ENCODE measurements around the gene NUDCD3. TPM values are rescaled to one million over a fixed set of nuclear protein-coding genes. Genes with fewer than 3 reads are reported as not detected.

The NUDCD3 gene
- total and polyA plus RNA-seq, 2 of the 8 experiments (the other 6 are each of a cell fraction or from before 2014, with no cell fraction given): 35.2 to 93.7 TPM

GRCh38 chr7:44390701-44391100 is 99.8 kb downstream of the NUDCD3 start:
- CTCF ChIA-PET (ENCODE audit: partially characterized antibody): interaction anchor here (0.6 to 1.3 kb wide), 3 partner anchors 12 to 87 kb away, joined by 3 to 4 read pairs (median 3); no protein-coding TSS in a partner anchor
- FAIRE-seq: no peak
- TF ChIP-seq BCL11A (IDR thresholded peaks at IDR 0.05; ENCODE audit: low read depth in 2 of 2, low read length in 2 of 2) (no peak), EGR1 (IDR thresholded peaks at IDR 0.05; ENCODE audit: borderline replicate concordance, low read depth, low read length) (no peak), MAFK (IDR thresholded peaks at IDR 0.05; ENCODE audit: low read depth, low read length) (no peak), BRCA1 (IDR thresholded peaks at IDR 0.05; ENCODE audit: low read depth, low read length) (no peak), SIN3A (conservative IDR thresholded peaks at IDR 0.05 in 1 of 2, IDR thresholded peaks at IDR 0.05 in 1 of 2; ENCODE audit: low read depth in 1 of 2, low read length in 2 of 2) (no peak), CTBP2 (IDR thresholded peaks at IDR 0.05; ENCODE audit: borderline replicate concordance, insufficient read depth, insufficient read length, low read length) (no peak), TCF12 (IDR thresholded peaks at IDR 0.05; ENCODE audit: low read depth, low read length) (no peak), TAF1 (IDR thresholded peaks at IDR 0.05; ENCODE audit: low read depth, low read length) (no peak), SIX5 (IDR thresholded peaks at IDR 0.05; ENCODE audit: low read depth, low read length) (no peak), KDM5A (IDR thresholded peaks at IDR 0.05; ENCODE audit: low read length) (no peak), KDM4A (IDR thresholded peaks at IDR 0.05; ENCODE audit: low read depth, low read length, severe bottlenecking) (no peak), CBX8 (IDR thresholded peaks at IDR 0.05; ENCODE audit: borderline replicate concordance, low read depth, low read length) (no peak)
- TF ChIP-seq, protein P1, sequence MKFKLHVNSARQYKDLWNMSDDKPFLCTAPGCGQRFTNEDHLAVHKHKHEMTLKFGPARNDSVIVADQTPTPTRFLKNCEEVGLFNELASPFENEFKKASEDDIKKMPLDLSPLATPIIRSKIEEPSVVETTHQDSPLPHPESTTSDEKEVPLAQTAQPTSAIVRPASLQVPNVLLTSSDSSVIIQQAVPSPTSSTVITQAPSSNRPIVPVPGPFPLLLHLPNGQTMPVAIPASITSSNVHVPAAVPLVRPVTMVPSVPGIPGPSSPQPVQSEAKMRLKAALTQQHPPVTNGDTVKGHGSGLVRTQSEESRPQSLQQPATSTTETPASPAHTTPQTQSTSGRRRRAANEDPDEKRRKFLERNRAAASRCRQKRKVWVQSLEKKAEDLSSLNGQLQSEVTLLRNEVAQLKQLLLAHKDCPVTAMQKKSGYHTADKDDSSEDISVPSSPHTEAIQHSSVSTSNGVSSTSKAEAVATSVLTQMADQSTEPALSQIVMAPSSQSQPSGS (IDR thresholded peaks at IDR 0.05; ENCODE audit: low read length): no peak

More at GRCh38 chr7:44390701-44391100, 99.8 kb downstream of the NUDCD3 start:
- POLR2A ChIA-PET (ENCODE audit: partially characterized antibody): no interaction called here
- Histone ChIP-seq H2BK120ac (replicated peaks; ENCODE audit: low read depth, low read length) (no peak overlapping the region), H4K8ac (ENCODE audit: extremely low read depth, insufficient read depth, low read length) (no peak overlapping the region), H3K18ac (ENCODE audit: extremely low read depth, low read length) (no peak overlapping the region), H3K23ac (ENCODE audit: insufficient read length) (no peak overlapping the region), H3K79me2 (ENCODE audit: control insufficient read depth in 1 of 2, insufficient read depth in 2 of 2, low read length in 2 of 2) (no peaks in the 10 kb centered on the region), H2AFZ (ENCODE audit: low read length) (no peak overlapping the region), H3K27ac (ENCODE audit: low read depth, low read length) (no peak overlapping the region), H3K4me2 (ENCODE audit: insufficient read depth in 1 of 2, low read depth in 2 of 2, low read length in 2 of 2) (no peak overlapping the region), H2AK5ac (ENCODE audit: low read depth, low read length) (no peak overlapping the region), H2BK12ac (ENCODE audit: low read depth, low read length) (no peak overlapping the region), H2BK5ac (ENCODE audit: low read depth, low read length) (no peak overlapping the region), H3K4me3 (ENCODE audit: extremely low read depth in 1 of 4, insufficient read depth in 2 of 4, low read depth in 3 of 4, low read length in 4 of 4) (no peak overlapping the region), H4K5ac (ENCODE audit: insufficient read length, low read depth, low read length) (no peak overlapping the region), H3K23me2 (ENCODE audit: low read depth, low read length) (no peaks in the 10 kb centered on the region), H2BK20ac (ENCODE audit: low read length) (no peak overlapping the region), H3K4ac (replicated peaks; ENCODE audit: insufficient read length, low read depth, low read length) (no peak overlapping the region), H4K91ac (replicated peaks; ENCODE audit: insufficient read length, low read length) (no peak overlapping the region), H3K14ac (ENCODE audit: insufficient read length) (no peak overlapping the region), H3K4me1 (replicated peaks in 1 of 4; ENCODE audit: control insufficient read depth in 3 of 4, insufficient read depth in 4 of 4, low read length in 3 of 4) (no peaks in the 10 kb centered on the region), H3K56ac (replicated peaks; ENCODE audit: insufficient read length, low read depth, low read length) (no peak overlapping the region), H3K36me3 (ENCODE audit: control insufficient read depth in 2 of 4, insufficient read depth in 4 of 4, low read length in 3 of 4) (peaks cover 2 to 15% (median 4%) of the 10 kb centered on the region in 4 experiments; a peak in 4 of 8 replicates), H4K20me1 (replicated peaks in 1 of 2; ENCODE audit: control insufficient read depth in 1 of 2, insufficient read depth in 2 of 2, low read length in 2 of 2) (peaks cover 4 to 10% of the 10 kb centered on the region in 2 experiments), H3K27me3 (replicated peaks in 1 of 4; ENCODE audit: control insufficient read depth in 3 of 4, extremely low read depth in 1 of 4, insufficient read depth in 3 of 4, low read length in 3 of 4) (no peaks in the 10 kb centered on the region), H2BK15ac (ENCODE audit: low read length) (no peak overlapping the region), H3K9me3 (ENCODE audit: insufficient read depth in 2 of 2, low read depth in 1 of 2, low read length in 1 of 2) (no peaks in the 10 kb centered on the region), H3K9ac (replicated peaks in 1 of 4; ENCODE audit: extremely low read depth in 1 of 4, low read depth in 3 of 4, low read length in 3 of 4) (no peak overlapping the region), H3K79me1 (ENCODE audit: low read depth, low read length) (no peaks in the 10 kb centered on the region; the same call in 1 of the 2 replicates)
- WGBS, 2 experiments (ENCODE audit: extremely low coverage in 1 of 2, insufficient coverage in 1 of 2, insufficient read length in 1 of 2, insufficient replicate concordance in 2 of 2, low coverage in 1 of 2, low lambda C conversion rate in 2 of 2, missing lambda C conversion rate in 1 of 2): 86% methylated on average over 2 of the region's 2 CpGs; no CpG with 5 or more reads in 1 of the 2 experiments
- DNase-seq (ENCODE audit: low read depth in 1 of 2, low spot score in 2 of 2): no peak

All from H1 (cell line).